Vagina (tissue), 2 donors: ENCODE data around the gene PCSK6.

Experiments used
- POLR2A ChIP-seq, 2 donors: fragments of 450-650 bp; IDR thresholded peaks; one replicate each; pipeline ENCODE4 v1.6.1; 2017; ENCODE audit warnings: antibody characterized with exemption in 2 of 2, mild to moderate bottlenecking in 2 of 2, moderate library complexity in 2 of 2
- POLR2AphosphoS5 ChIP-seq, 2 donors: sonication (generic); formaldehyde crosslinking; IDR thresholded peaks; one replicate each; pipeline ENCODE4 v1.9.0; 2017; ENCODE audit warnings: antibody characterized with exemption in 2 of 2, mild to moderate bottlenecking in 2 of 2, low read depth in 1 of 2; ENCODE audit not compliant: insufficient read depth in 1 of 2
- TF ChIP-seq, protein P1 (sequence below), 3 experiments: fragments of 450-650 bp in 2 of 3; fragments of 200-600 bp in 1 of 3; sonication (generic) in 1 of 3; IDR thresholded peaks; one replicate each; pipeline ENCODE4 v1.5.1; 2017 to 2019; ENCODE audit warnings: antibody characterized with exemption in 3 of 3, mild to moderate bottlenecking in 2 of 3, moderate library complexity in 2 of 3

DNA sequence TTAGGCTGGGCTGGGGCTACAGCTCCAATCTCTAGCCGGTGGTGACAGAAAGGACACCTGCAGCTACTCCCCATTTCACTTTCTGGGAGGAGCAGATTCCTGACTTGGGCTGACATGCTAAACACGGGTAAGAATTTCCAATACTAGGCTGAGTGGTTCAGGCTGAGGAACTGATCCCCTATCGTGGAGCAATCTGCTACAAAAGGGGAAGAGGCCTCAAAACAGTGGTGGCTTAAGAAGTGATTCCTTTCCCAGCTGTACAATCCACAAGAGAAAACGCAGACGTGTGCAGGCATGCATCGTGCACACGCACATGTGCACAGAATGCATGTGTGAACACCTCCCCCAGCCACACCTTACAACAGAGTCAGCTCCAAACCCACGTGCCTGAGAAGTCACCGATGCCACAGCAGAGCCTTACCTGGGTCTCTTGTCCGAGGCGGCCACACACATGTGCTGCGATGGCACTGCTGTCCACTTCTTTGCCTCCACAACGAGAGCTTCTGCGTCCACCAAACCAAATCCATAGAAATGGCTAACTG, 107.8 kb downstream of the PCSK6 start:
- TF ChIP-seq POLR2AphosphoS5 (IDR thresholded peaks at IDR 0.05; ENCODE audit: insufficient read depth in 1 of 2, low read depth in 1 of 2) (no peak), POLR2A (IDR thresholded peaks at IDR 0.05) (no peak)
- TF ChIP-seq, protein P1, sequence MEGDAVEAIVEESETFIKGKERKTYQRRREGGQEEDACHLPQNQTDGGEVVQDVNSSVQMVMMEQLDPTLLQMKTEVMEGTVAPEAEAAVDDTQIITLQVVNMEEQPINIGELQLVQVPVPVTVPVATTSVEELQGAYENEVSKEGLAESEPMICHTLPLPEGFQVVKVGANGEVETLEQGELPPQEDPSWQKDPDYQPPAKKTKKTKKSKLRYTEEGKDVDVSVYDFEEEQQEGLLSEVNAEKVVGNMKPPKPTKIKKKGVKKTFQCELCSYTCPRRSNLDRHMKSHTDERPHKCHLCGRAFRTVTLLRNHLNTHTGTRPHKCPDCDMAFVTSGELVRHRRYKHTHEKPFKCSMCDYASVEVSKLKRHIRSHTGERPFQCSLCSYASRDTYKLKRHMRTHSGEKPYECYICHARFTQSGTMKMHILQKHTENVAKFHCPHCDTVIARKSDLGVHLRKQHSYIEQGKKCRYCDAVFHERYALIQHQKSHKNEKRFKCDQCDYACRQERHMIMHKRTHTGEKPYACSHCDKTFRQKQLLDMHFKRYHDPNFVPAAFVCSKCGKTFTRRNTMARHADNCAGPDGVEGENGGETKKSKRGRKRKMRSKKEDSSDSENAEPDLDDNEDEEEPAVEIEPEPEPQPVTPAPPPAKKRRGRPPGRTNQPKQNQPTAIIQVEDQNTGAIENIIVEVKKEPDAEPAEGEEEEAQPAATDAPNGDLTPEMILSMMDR (IDR thresholded peaks at IDR 0.05) = no peak
